HG03139 (cell line): ENCODE results near the gene SLC38A1.
"Not testable (repeated sequence)": the region's sequence is repeated elsewhere in the genome, so short reads cannot be mapped to it uniquely, and the experiment has no call there.

Source experiments
- ATAC-seq: cut with Tn5 transposase; IDR thresholded peaks from one replicate; pipeline ENCODE4 v1.9.1; 2021; ENCODE audit not compliant: unreplicated experiment

Gene SLC38A1

GRCh38 chr12:46265102-46265501 lies 3.7 kb downstream of the SLC38A1 start:
- ATAC-seq = no peak

GRCh38 chr12:46264057-46264456 lies 4.8 kb downstream of the SLC38A1 start:
- no peak for ATAC-seq

DNA sequence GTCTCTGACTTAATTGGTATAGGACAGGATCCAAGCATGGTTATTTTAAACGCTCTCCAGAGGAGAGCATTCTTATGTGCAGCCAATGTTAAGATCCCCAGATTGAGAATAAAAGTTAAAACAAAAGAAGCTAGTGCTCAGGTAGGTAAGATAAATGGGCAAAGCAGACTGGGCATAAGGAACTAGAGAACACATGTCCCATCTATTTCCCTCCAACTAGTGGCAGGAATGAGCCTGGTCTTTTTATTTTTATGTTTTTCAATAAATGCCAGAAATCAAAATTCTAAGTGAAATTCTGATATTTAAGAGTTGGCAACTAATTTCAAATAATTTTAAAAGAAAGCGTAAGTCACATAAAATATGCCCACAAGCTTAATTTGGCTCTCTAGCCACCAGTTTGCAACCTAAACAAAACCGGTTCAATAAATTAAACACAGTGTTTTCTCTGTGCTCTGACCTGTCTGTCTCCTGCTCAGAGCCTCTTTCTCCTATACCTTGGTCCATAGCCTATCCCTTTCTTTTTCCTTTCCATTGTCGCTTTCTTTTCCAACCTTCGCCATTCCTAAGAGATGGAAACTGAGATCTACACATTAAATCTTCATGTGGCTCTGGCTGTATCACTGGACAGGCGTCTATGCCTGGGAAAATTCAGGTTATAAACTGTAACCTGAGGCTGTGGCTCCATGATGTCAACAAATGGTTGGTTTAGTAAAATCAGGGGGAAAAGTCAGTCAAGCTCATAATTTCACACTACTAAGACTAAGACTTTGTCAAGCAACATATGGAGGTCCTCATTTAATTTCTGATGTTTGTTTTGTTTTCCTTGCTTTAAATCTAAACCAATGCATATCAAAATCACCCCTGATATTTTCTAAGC lies 5.5 kb downstream of the SLC38A1 start:
- no peak for ATAC-seq

DNA sequence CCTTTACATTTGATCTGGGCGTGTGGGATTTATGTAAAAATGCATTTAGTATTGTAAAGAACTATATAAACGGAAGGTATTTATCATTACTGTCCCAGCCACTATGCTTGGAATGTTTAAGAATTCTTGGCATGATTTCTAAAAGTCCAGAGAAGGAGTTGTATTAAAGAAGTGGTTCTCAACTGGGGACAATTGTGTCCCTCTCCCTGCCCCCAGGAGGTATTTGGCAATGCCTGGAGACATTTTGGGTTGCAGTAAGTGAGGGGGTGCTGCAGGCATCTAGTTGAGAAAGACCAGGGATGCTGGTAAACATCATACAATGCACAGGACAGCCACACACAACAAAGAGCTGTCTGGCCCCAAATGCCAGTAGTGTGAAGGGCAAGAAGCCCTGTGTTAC lies 7.2 kb downstream of the SLC38A1 start:
- ATAC-seq = no peak

DNA sequence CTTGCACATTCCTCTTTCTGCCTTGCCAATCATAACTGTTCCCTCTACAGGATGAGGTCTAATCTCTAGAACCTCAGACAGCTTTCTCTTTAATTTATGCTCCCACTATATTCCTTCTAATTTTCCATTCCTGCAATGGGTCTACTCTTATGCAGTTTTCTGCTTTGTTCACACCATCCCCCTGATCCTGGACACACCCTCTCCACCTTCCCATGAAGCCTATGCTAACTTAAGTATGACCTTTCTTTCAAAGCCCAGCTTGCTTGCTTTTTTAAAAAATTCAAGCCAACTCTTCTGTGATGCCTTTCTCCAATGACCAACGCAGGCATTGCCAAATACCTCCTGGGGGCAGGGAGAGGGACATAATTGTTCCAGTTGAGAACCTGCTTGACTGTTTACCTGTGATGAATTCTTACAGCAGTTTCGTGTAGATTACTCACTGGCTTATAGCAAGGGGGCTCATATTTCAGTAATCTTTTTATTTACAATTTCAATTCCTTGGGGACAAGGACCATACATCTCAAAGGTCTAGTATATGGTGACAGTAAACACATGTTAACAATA lies 7.8 kb downstream of the SLC38A1 start:
- ATAC-seq = no peak

- ATAC-seq = no peak
Measured at GRCh38 chr12:46260124-46260912, 8.5 kb downstream of the SLC38A1 start.

- no peak for ATAC-seq
Measured at GRCh38 chr12:46259713-46260112, 9.1 kb downstream of the SLC38A1 start.

DNA sequence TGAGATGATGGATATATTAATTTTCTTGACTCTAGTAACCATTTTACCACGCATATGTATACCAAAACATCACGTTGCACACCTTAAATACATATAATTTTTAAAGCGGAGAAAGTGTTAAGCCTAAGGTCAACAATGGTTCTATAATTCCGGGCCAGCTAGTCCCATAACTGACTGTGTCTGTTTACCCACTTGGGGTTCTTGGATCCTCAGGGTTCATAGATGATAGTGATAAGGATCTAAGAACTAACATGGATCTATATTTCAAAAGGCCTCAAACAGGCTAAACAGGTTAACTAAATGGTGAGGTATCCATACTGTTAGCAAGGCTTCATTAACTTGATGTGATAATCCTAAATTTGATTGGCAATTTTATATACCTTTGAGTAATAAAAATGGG lies 9.8 kb downstream of the SLC38A1 start:
- no peak for ATAC-seq

DNA sequence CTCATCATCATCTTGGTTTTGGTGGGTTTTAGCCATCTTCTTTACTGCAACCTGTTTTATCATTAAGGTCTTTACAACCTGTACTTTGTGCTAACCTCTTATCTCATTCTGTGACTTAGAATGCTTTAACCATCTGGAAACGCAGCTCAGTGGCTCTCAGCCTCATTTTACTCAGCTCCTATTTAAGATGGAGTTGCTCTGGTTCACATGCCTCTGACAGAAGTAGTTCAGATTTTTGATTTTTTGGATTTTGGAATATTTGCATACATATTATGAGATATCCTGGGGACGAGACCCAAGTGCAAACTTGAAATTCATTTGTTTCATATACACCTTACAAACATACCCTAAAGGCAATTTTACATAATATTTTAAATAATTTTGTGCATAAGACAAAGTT lies 10.7 kb downstream of the SLC38A1 start:
- no peak for ATAC-seq

- no peak for ATAC-seq
Measured at GRCh38 chr12:46256942-46257341, 11.9 kb downstream of the SLC38A1 start.

GRCh38 chr12:46253544-46254162 lies 15.2 kb downstream of the SLC38A1 start:
- no peak for ATAC-seq

DNA sequence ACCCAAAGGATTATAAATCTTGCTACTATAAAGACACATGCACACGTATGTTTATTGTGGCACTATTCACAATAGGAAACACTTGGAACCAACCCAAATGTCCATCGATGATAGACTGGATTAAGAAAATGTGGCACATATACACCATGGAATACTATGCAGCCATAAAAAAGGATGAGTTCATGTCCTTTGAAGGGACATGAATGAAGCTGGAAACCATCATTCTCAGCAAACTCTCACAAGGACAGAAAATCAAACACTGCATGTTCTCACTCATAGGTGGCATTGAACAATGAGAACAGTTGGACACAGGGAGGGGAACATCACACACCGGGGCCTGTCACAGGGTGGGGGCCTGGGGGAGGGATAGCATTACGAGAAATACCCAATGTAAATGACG lies 16.8 kb downstream of the SLC38A1 start:
- ATAC-seq = not testable (repeated sequence)

DNA sequence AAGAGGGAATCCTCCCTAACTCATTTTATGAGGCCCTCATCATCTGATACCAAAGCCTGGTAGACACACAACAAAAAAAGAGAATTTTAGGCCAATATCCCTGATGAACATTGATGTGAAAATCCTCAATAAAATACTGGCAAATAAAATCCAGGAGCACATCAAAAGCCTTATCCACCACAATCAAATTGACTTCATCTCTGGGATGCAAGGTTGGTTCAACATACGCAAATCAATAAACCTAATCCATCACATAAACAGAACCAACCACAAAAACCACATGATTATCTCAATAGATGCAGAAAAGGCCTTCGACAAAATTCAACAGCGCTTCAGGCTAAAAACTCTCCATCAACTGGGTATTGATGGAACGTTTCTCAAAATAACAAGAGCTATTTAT lies 18.9 kb downstream of the SLC38A1 start:
- not testable (repeated sequence) for ATAC-seq

GRCh38 chr12:46246021-46246700 lies 22.7 kb downstream of the SLC38A1 start:
- ATAC-seq = no peak

GRCh38 chr12:46244997-46245396 lies 23.8 kb downstream of the SLC38A1 start:
- ATAC-seq = no peak

DNA sequence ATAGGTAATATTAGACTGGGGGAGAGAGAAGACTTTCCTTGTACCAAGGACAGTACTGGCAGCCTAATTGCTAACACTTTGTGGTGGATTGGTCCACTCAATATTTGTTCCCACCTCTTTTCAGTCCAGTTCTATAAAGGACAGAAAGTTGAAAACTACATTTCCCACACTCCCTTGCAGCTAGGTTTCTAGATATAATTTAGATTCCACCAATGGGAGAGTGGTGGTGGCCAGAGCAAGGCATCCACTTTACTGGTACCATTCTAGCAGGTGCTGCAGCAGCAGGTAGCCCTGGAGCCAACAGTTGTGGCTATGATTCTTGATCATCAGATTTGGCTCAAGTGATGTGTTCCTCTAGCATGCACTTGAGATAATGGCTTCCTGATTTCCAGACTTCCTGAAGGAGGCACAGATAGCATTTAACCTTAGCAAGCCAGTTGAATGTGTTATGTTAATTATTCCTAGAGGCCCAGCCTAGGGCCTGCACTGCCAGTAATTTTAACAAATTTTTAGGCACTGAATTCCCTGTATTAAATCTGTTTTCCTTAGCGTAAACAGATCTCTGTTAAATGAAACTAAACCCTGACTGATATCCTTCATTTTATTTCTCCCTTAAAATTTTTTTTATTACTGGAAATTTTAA lies 24.4 kb downstream of the SLC38A1 start:
- ATAC-seq = no peak

GRCh38 chr12:46242569-46242968 lies 26.3 kb downstream of the SLC38A1 start:
- ATAC-seq = no peak

DNA sequence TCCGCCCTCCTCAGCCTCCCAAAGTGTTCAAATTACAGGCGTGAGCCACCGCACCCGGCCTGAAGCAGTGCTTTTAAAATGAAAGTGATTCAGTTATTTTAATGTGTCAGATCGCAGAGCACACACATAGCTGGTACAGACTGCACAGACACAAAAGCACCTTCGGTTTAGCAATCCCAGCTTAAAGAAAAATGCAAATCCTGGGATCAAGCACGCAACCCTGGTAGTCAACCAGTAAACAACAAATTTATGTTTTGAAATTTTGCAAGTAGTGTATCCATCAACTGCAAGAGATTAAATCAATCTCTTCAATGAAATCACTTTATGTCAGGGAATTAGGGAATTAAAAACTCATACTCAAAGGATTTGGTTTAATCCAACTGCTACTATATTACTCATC lies 28.4 kb downstream of the SLC38A1 start:
- ATAC-seq = no peak

DNA sequence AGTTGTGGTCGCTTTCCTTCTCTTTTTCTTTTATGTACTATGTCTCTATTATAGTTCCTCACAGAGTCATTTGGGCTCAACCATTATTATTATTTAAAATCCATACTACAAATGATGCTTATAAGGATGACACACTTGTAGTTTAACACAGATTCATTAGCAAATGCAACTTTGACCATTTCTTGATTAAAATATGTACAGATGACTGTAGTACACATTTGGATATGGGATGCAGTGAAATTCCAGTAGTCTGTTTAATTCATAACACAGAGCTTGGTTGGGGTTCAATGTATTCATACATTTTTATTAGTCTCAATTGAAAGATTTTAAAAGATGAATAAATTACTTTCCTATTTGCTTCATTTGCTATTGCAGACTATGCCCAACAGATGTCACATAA lies 30.0 kb downstream of the SLC38A1 start:
- ATAC-seq = no peak

GRCh38 chr12:46237371-46238045 lies 31.3 kb downstream of the SLC38A1 start:
- no peak for ATAC-seq
